Adrenal gland (tissue), 12 donors: ENCODE data around the gene PIPOX. TPM values are rescaled to one million over a fixed set of nuclear protein-coding genes. Genes with fewer than 3 reads are reported as not detected.

Experiments used
- DNase-seq, 7 donors: peaks; one replicate each; pipeline ENCODE4 v3.0.0-alpha.2; 2019 to 2020
- H3K27ac ChIP-seq, 5 donors: fragments of 200-600 bp; sonication (generic) in 4 of 5; 1 replicate in 3 of 5; 2 replicates in 2 of 5; pipeline versions ENCODE4 v1.5.1 to v1.8.0; 2016 to 2020; ENCODE audit warnings: mild to moderate bottlenecking in 1 of 5
- H3K27me3 ChIP-seq: fragments of 200-600 bp; 2 replicates; pipeline ENCODE4 v1.8.0; 2021
- H3K36me3 ChIP-seq, 2 donors: fragments of 200-600 bp; replicated peaks in 1 of 2; 1 replicate in 1 of 2; 2 replicates in 1 of 2; pipeline versions ENCODE4 v1.5.1 to v1.8.0; 2018 to 2022
- H3K4me1 ChIP-seq, 2 donors: fragments of 200-600 bp; replicated peaks in 1 of 2; 1 replicate in 1 of 2; 2 replicates in 1 of 2; pipeline versions ENCODE4 v1.5.1 to v1.8.0; 2018 to 2021
- H3K4me3 ChIP-seq, 4 donors: fragments of 200-600 bp; sonication (generic) in 3 of 4; one replicate each; pipeline ENCODE4 v1.5.1; 2016 to 2018
- H3K9me3 ChIP-seq, 3 donors: fragments of 200-600 bp; sonication (generic) in 1 of 3; replicated peaks in 1 of 3; 1 replicate in 2 of 3; 2 replicates in 1 of 3; pipeline versions ENCODE4 v1.5.1 to v1.8.0; 2016 to 2021
- CTCF ChIP-seq, 6 experiments: fragments of 450-650 bp in 4 of 6; fragments of 200-600 bp in 2 of 6; sonication (generic) in 1 of 6; IDR thresholded peaks; 1 replicate in 5 of 6; 2 replicates in 1 of 6; pipeline versions ENCODE4 v1.5.1 to v1.8.0; 2016 to 2021; ENCODE audit warnings: antibody characterized with exemption in 6 of 6, mild to moderate bottlenecking in 2 of 6, moderate library complexity in 1 of 6
- POLR2A ChIP-seq, 2 donors: fragments of 450-650 bp; IDR thresholded peaks; one replicate each; pipeline ENCODE4 v1.6.1; 2017; ENCODE audit warnings: antibody characterized with exemption in 2 of 2, mild to moderate bottlenecking in 2 of 2, moderate library complexity in 1 of 2
- WGBS, 4 donors: extraction: QIAGEN DNeasy Blood & Tissue Kit in 2 of 4; methylation state at CpG; one replicate each; pipeline versions ENCODE4 v1.1.5 to v1.1.7; 2013 to 2017; 5-methylcytosine and 5-hydroxymethylcytosine counted together
- intact Hi-C, 2 donors: fragments of 100-400 bp; cut with DNase I; formaldehyde crosslinking; loops; one replicate each; pipeline versions ENCODE4 v1.14.1 to v1.15.0; 2022 to 2023
- polyA plus RNA-seq, 3 donors: library from polyadenylated mRNA; stranded (reverse); fragments of 200-250 nt in 2 of 3; fragments of 350-450 nt in 1 of 3; fragmentation: Illumina TruSeq in 1 of 3; extraction: RNeasy Lipid Tissue Mini Kit (QIAGEN cat#74804) in 1 of 3; gene quantifications; one replicate each; pipeline ENCODE4 v1.2.3, GENCODE V29; 2013 to 2014
- total RNA-seq, 9 donors: library from RNA; depleted of rRNA in 4 of 9; stranded (reverse); fragments of >200 nt in 4 of 9; fragments of 120-200 nt in 1 of 9; fragmentation: NEBNext Ultra II Directional in 1 of 9; extraction: Animal tissue kit (Norgen Biotek cat#: 25700) in 1 of 9; gene quantifications; one replicate each; pipeline versions ENCODE4 v1.1.0 to v1.2.4, GENCODE V29; 2013 to 2023
- donor health status: healthy with polysubstance abuse.
- donor health status: Bipolar disorder and iron deficiency.
- donor health status: DM: yes; HTN: yes; CAD: no.
- donor health status: DM: no; HTN: no; CAD: no.
- donor health status: DM: no; HTN: no; CAD: no.
- donor health status: DM: yes; HTN: yes; CAD: no.

The PIPOX gene
- total and polyA plus RNA-seq, 12 donors = 0.34 to 2.2 (median 1.3) TPM

GRCh38 chr17:29090108-29090507 is 47.2 kb downstream of the PIPOX start:
- TF ChIP-seq POLR2A (IDR thresholded peaks at IDR 0.05) (no peak), CTCF (IDR thresholded peaks at IDR 0.05) (no peak)
- no peaks in the 10 kb centered on the region for H3K27me3 ChIP-seq
- DNase-seq = no peak
- intact Hi-C loops = no loop called here
- WGBS, 4 donors = 79 to 90% (median 84%) methylated on average over 4 of the region's 4 CpGs
- peaks cover 0 to 89% of the 10 kb centered on the region in 2 donors for H3K36me3 ChIP-seq
- H3K27ac ChIP-seq = no peak overlapping the region
- no peaks in the 10 kb centered on the region for H3K4me1 ChIP-seq
- no peak overlapping the region for H3K4me3 ChIP-seq
- no peaks in the 10 kb centered on the region for H3K9me3 ChIP-seq

- 80 to 88% (median 83%) methylated on average over 9 to 12 of the region's 12 CpGs for WGBS, 4 donors
- intact Hi-C loops = no loop called here
- Histone ChIP-seq H3K27ac (no peak overlapping the region), H3K4me3 (no peak overlapping the region), H3K36me3 (peaks cover 0 to 90% of the 10 kb centered on the region in 2 donors), H3K4me1 (no peaks in the 10 kb centered on the region), H3K27me3 (no peaks in the 10 kb centered on the region), H3K9me3 (no peaks in the 10 kb centered on the region)
- TF ChIP-seq CTCF (IDR thresholded peaks at IDR 0.05) (no peak), POLR2A (IDR thresholded peaks at IDR 0.05) (no peak)
- DNase-seq = no peak
These were observed 48.0 kb downstream of the PIPOX start for GRCh38 chr17:29090750-29091605.

- TF ChIP-seq CTCF (IDR thresholded peaks at IDR 0.05) = no peak
- TF ChIP-seq POLR2A (IDR thresholded peaks at IDR 0.05) = no peak
- no peak overlapping the region for H3K4me3 ChIP-seq
- no peak for DNase-seq
- no peaks in the 10 kb centered on the region for H3K4me1 ChIP-seq
- no peaks in the 10 kb centered on the region for H3K9me3 ChIP-seq
- no peak overlapping the region for H3K27ac ChIP-seq
- H3K27me3 ChIP-seq = no peaks in the 10 kb centered on the region
- peaks cover 0 to 90% of the 10 kb centered on the region in 2 donors for H3K36me3 ChIP-seq
- intact Hi-C loops = no loop called here
- WGBS, 4 donors = 76 to 95% (median 83%) methylated on average over 10 to 13 of the region's 13 CpGs
These were observed 48.8 kb downstream of the PIPOX start for GRCh38 chr17:29091606-29092289.

- Histone ChIP-seq H3K36me3 (peaks cover 0 to 97% of the 10 kb centered on the region in 2 donors), H3K9me3 (no peaks in the 10 kb centered on the region), H3K27me3 (no peaks in the 10 kb centered on the region), H3K27ac (no peak overlapping the region), H3K4me1 (no peaks in the 10 kb centered on the region), H3K4me3 (no peak overlapping the region)
- TF ChIP-seq POLR2A (IDR thresholded peaks at IDR 0.05) (no peak), CTCF (IDR thresholded peaks at IDR 0.05) (no peak)
- WGBS, 4 donors = 94 to 98% (median 96%) methylated on average over 13 to 20 of the region's 20 CpGs
- DNase-seq = no peak
- intact Hi-C loops = no loop called here
These were observed 50.3 kb downstream of the PIPOX start for GRCh38 chr17:29093090-29093871.
